HAP-1 (cell line): ENCODE measurements around the gene EVX1.

Experiments
- DNase-seq, 2 experiments: peaks; one replicate each; pipeline ENCODE4 v3.0.0-alpha.2; 2016 to 2020; ENCODE audit warnings: low spot score in 2 of 2
- H3K27me3 ChIP-seq: fragments of 250-450 bp; sonication (Bioruptor Pico); 2 replicates; pipeline ENCODE4 v1.5.1; 2020; ENCODE audit warnings: low read depth, mild to moderate bottlenecking, moderate library complexity
- H3K36me3 ChIP-seq: fragments of 250-450 bp; sonication (Bioruptor Pico); replicated peaks from 2 replicates; pipeline ENCODE4 v1.5.1; 2020; ENCODE audit warnings: mild to moderate bottlenecking
- H3K4me1 ChIP-seq: fragments of 250-450 bp; sonication (Bioruptor Pico); 2 replicates; pipeline ENCODE4 v1.5.1; 2020; ENCODE audit warnings: mild to moderate bottlenecking
- H3K4me3 ChIP-seq: fragments of 250-450 bp; sonication (Bioruptor Pico); 2 replicates; pipeline ENCODE4 v1.5.1; 2020; ENCODE audit warnings: mild to moderate bottlenecking, moderate library complexity
- H3K9me3 ChIP-seq: fragments of 250-450 bp; sonication (Bioruptor Pico); 2 replicates; pipeline ENCODE4 v1.5.1; 2020; ENCODE audit warnings: mild to moderate bottlenecking, moderate library complexity
- in situ Hi-C: fragments of 300-500 bp; cut with MboI; formaldehyde crosslinking; loops from 3 replicates; pipeline ENCODE4 v1.14.3; 2020; ENCODE audit warnings: low sequenced_read_pairs, inconsistent platforms, mixed read lengths

The EVX1 gene

GRCh38 chr7:27245124-27245797 is 2.7 kb downstream of the EVX1 start:
- no peaks in the 10 kb centered on the region for H3K36me3 ChIP-seq
- no peaks in the 10 kb centered on the region; the same call in 1 of the 2 replicates for H3K27me3 ChIP-seq
- no peak for DNase-seq
- peaks cover 15% of the 10 kb centered on the region for H3K4me1 ChIP-seq
- no peak overlapping the region for H3K4me3 ChIP-seq
- in situ Hi-C loops: no loop called here
- H3K9me3 ChIP-seq: no peaks in the 10 kb centered on the region

GRCh38 chr7:27245798-27246691 is 3.4 kb downstream of the EVX1 start:
- no peaks in the 10 kb centered on the region for H3K36me3 ChIP-seq
- no peak overlapping the region for H3K4me3 ChIP-seq
- no peak for DNase-seq
- no peaks in the 10 kb centered on the region for H3K9me3 ChIP-seq
- peaks cover 15% of the 10 kb centered on the region for H3K4me1 ChIP-seq
- H3K27me3 ChIP-seq: no peaks in the 10 kb centered on the region; the same call in 1 of the 2 replicates
- in situ Hi-C loops: no loop called here

- no peaks in the 10 kb centered on the region for H3K36me3 ChIP-seq
Measured at GRCh38 chr7:27247000-27247399, 4.4 kb downstream of the EVX1 start.

GRCh38 chr7:27247452-27248426 is 5.1 kb downstream of the EVX1 start:
- in situ Hi-C loops: no loop called here
- Histone ChIP-seq H3K36me3 (no peaks in the 10 kb centered on the region), H3K4me3 (no peak overlapping the region), H3K27me3 (no peaks in the 10 kb centered on the region), H3K4me1 (peaks cover 4% of the 10 kb centered on the region; the same call in 1 of the 2 replicates), H3K9me3 (no peaks in the 10 kb centered on the region)
- no peak for DNase-seq

More at GRCh38 chr7:27247000-27247399, 4.4 kb downstream of the EVX1 start:
- no peak for DNase-seq
- Histone ChIP-seq H3K4me3 (no peak overlapping the region), H3K27me3 (no peaks in the 10 kb centered on the region; the same call in 1 of the 2 replicates), H3K4me1 (peaks cover 11% of the 10 kb centered on the region), H3K9me3 (no peaks in the 10 kb centered on the region)
- in situ Hi-C loops: no loop called here

GRCh38 chr7:27248427-27248806 is 5.8 kb downstream of the EVX1 start:
- no peak for DNase-seq
- Histone ChIP-seq H3K4me1 (no peaks in the 10 kb centered on the region), H3K27me3 (no peaks in the 10 kb centered on the region), H3K36me3 (no peaks in the 10 kb centered on the region), H3K9me3 (no peaks in the 10 kb centered on the region), H3K4me3 (no peak overlapping the region)
- in situ Hi-C loops: no loop called here

GRCh38 chr7:27248911-27249723 is 6.5 kb downstream of the EVX1 start:
- in situ Hi-C loops: no loop called here
- no peak for DNase-seq
- H3K9me3 ChIP-seq: no peaks in the 10 kb centered on the region
- no peaks in the 10 kb centered on the region for H3K36me3 ChIP-seq
- H3K4me1 ChIP-seq: no peaks in the 10 kb centered on the region
- no peak overlapping the region for H3K4me3 ChIP-seq
- H3K27me3 ChIP-seq: no peaks in the 10 kb centered on the region

- Histone ChIP-seq H3K9me3 (no peaks in the 10 kb centered on the region), H3K27me3 (no peaks in the 10 kb centered on the region), H3K4me3 (no peak overlapping the region), H3K4me1 (no peaks in the 10 kb centered on the region), H3K36me3 (no peaks in the 10 kb centered on the region)
- in situ Hi-C loops: no loop called here
- DNase-seq: no peak
Measured at GRCh38 chr7:27249724-27250556, 7.3 kb downstream of the EVX1 start.

GRCh38 chr7:27250557-27251070 is 8.0 kb downstream of the EVX1 start:
- Histone ChIP-seq H3K4me1 (no peaks in the 10 kb centered on the region), H3K4me3 (no peak overlapping the region), H3K36me3 (no peaks in the 10 kb centered on the region), H3K9me3 (no peaks in the 10 kb centered on the region), H3K27me3 (no peaks in the 10 kb centered on the region)
- in situ Hi-C loops: no loop called here
- DNase-seq: no peak

GRCh38 chr7:27251136-27251651 is 8.6 kb downstream of the EVX1 start:
- no peaks in the 10 kb centered on the region for H3K27me3 ChIP-seq

GRCh38 chr7:27251652-27252590 is 9.3 kb downstream of the EVX1 start:
- in situ Hi-C loops: no loop called here
- DNase-seq: no peak
- no peaks in the 10 kb centered on the region for H3K36me3 ChIP-seq
- H3K4me3 ChIP-seq: no peak overlapping the region
- no peaks in the 10 kb centered on the region for H3K27me3 ChIP-seq
- no peaks in the 10 kb centered on the region for H3K9me3 ChIP-seq
- H3K4me1 ChIP-seq: no peaks in the 10 kb centered on the region

More at GRCh38 chr7:27251136-27251651, 8.6 kb downstream of the EVX1 start:
- no peaks in the 10 kb centered on the region for H3K36me3 ChIP-seq
- H3K9me3 ChIP-seq: no peaks in the 10 kb centered on the region
- in situ Hi-C loops: no loop called here
- H3K4me3 ChIP-seq: no peak overlapping the region
- DNase-seq: no peak
- H3K4me1 ChIP-seq: no peaks in the 10 kb centered on the region

GRCh38 chr7:27254625-27255024 is 12.0 kb downstream of the EVX1 start:
- Histone ChIP-seq H3K4me3 (no peak overlapping the region), H3K9me3 (no peaks in the 10 kb centered on the region), H3K27me3 (no peaks in the 10 kb centered on the region), H3K4me1 (peaks cover 8% of the 10 kb centered on the region), H3K36me3 (no peaks in the 10 kb centered on the region)
- DNase-seq: no peak
- in situ Hi-C loops: no loop called here
